ENCODE data around the gene IFIH1. TPM values are rescaled to one million over a fixed set of nuclear protein-coding genes. Genes with fewer than 3 reads are reported as not detected.

The IFIH1 gene
- total and polyA plus RNA-seq, 2 donors (not counting 1 experiment from before 2014, with no cell fraction given): 29.5 to 54.8 TPM

GRCh38 chr2:162293122-162293786 lies 25.2 kb downstream of the IFIH1 start:
- WGBS (ENCODE audit: insufficient coverage): 100% methylated on average over 1 of the region's 2 CpGs
- H3K9me3 ChIP-seq (ENCODE audit: control extremely low read depth in 1 of 3, control insufficient read depth in 2 of 3, insufficient read depth in 1 of 3, low read length in 2 of 3): no peaks in the 10 kb centered on the region
- H2AFZ ChIP-seq (ENCODE audit: insufficient read depth, low read depth, low read length, poor library complexity, severe bottlenecking): no peak overlapping the region
- peaks cover 2% of the 10 kb centered on the region for H3K4me1 Mint-ChIP-seq
- ATAC-seq (ENCODE audit: low read depth) (no peak), DNase-seq (no peak)
- intact Hi-C loops (cut with micrococcal nuclease): no loop called here
- no peaks in the 10 kb centered on the region for H4K20me1 ChIP-seq (ENCODE audit: control insufficient read depth, insufficient read depth, low read length, poor library complexity, severe bottlenecking)
- peaks cover 8 to 17% of the 10 kb centered on the region in 2 experiments for H3K36me3 ChIP-seq (replicated peaks in 1 of 2; ENCODE audit: control extremely low read depth in 1 of 2, control insufficient read depth in 1 of 2, extremely low read depth in 1 of 2, insufficient read depth in 2 of 2, low read length in 1 of 2)
- H3K4me1 ChIP-seq (ENCODE audit: control insufficient read depth in 2 of 2, insufficient read depth in 2 of 2, low read length in 2 of 2): no peaks in the 10 kb centered on the region
- ChIA-PET POLR2A (no interaction called here), CTCF (interaction anchor here (1.2 to 1.3 kb wide), 2 partner anchors 8 to 10 kb away, joined by 3 to 7 read pairs; no protein-coding TSS in a partner anchor)
- no peaks in the 10 kb centered on the region for H3K79me2 ChIP-seq (ENCODE audit: control insufficient read depth, insufficient read depth, low read length)
- H3K4me2 ChIP-seq (replicated peaks; ENCODE audit: low read depth, low read length, poor library complexity, severe bottlenecking): no peak overlapping the region
- H3K9ac ChIP-seq (ENCODE audit: low read length): no peak overlapping the region
- no peaks in the 10 kb centered on the region for H3K27me3 ChIP-seq (replicated peaks in 1 of 4; ENCODE audit: control extremely low read depth in 1 of 4, control insufficient read depth in 3 of 4, insufficient read depth in 4 of 4, low read length in 3 of 4)
- no peak overlapping the region for H3K27ac ChIP-seq (ENCODE audit: low read length in 2 of 2)
- no peaks in the 10 kb centered on the region for H3K9me3 Mint-ChIP-seq (ENCODE audit: insufficient read depth)
- H3K4me3 Mint-ChIP-seq: no peak overlapping the region
- no peak overlapping the region for H3K4me3 ChIP-seq (ENCODE audit: control extremely low read depth in 1 of 5, extremely low read depth in 1 of 5, insufficient read depth in 1 of 5, low read depth in 2 of 5, low read length in 4 of 5)
- H3K27ac Mint-ChIP-seq: no peak overlapping the region
- no peak for TF ChIP-seq EZH2 (IDR thresholded peaks at IDR 0.05; ENCODE audit: borderline replicate concordance, insufficient read depth, low read depth, low read length, poor library complexity, severe bottlenecking)
- no peak for TF ChIP-seq CTCF (IDR thresholded peaks at IDR 0.05)
- H3K27me3 Mint-ChIP-seq: no peaks in the 10 kb centered on the region

GRCh38 chr2:162291748-162292147 lies 26.7 kb downstream of the IFIH1 start:
- Histone ChIP-seq H3K27me3 (replicated peaks in 1 of 4; ENCODE audit: control extremely low read depth in 1 of 4, control insufficient read depth in 3 of 4, insufficient read depth in 4 of 4, low read length in 3 of 4) (no peaks in the 10 kb centered on the region), H3K4me2 (replicated peaks; ENCODE audit: low read depth, low read length, poor library complexity, severe bottlenecking) (no peak overlapping the region), H3K9me3 (ENCODE audit: control extremely low read depth in 1 of 3, control insufficient read depth in 2 of 3, insufficient read depth in 1 of 3, low read length in 2 of 3) (no peaks in the 10 kb centered on the region), H4K20me1 (ENCODE audit: control insufficient read depth, insufficient read depth, low read length, poor library complexity, severe bottlenecking) (no peaks in the 10 kb centered on the region), H3K27ac (ENCODE audit: low read length in 2 of 2) (no peak overlapping the region), H3K4me1 (ENCODE audit: control insufficient read depth in 2 of 2, insufficient read depth in 2 of 2, low read length in 2 of 2) (no peaks in the 10 kb centered on the region), H3K36me3 (replicated peaks in 1 of 2; ENCODE audit: control extremely low read depth in 1 of 2, control insufficient read depth in 1 of 2, extremely low read depth in 1 of 2, insufficient read depth in 2 of 2, low read length in 1 of 2) (peaks cover 10 to 28% of the 10 kb centered on the region in 2 experiments), H3K9ac (ENCODE audit: low read length) (no peak overlapping the region), H2AFZ (ENCODE audit: insufficient read depth, low read depth, low read length, poor library complexity, severe bottlenecking) (no peak overlapping the region), H3K79me2 (ENCODE audit: control insufficient read depth, insufficient read depth, low read length) (peaks cover 3% of the 10 kb centered on the region), H3K4me3 (ENCODE audit: control extremely low read depth in 1 of 5, extremely low read depth in 1 of 5, insufficient read depth in 1 of 5, low read depth in 2 of 5, low read length in 4 of 5) (no peak overlapping the region)
- no peak for ATAC-seq (ENCODE audit: low read depth)
- H3K27me3 Mint-ChIP-seq: no peaks in the 10 kb centered on the region
- no peak overlapping the region for H3K4me3 Mint-ChIP-seq
- no peaks in the 10 kb centered on the region for H3K4me1 Mint-ChIP-seq
- intact Hi-C loops (cut with micrococcal nuclease): no loop called here
- no CpG with 5 or more reads among the region's 3 CpGs for WGBS (ENCODE audit: insufficient coverage)
- ChIA-PET POLR2A (no interaction called here), CTCF (interaction anchor here (0.6 to 1.3 kb wide), 2 partner anchors 9 to 266 kb away, joined by 3 to 7 read pairs; no protein-coding TSS in a partner anchor)
- TF ChIP-seq EZH2 (IDR thresholded peaks at IDR 0.05; ENCODE audit: borderline replicate concordance, insufficient read depth, low read depth, low read length, poor library complexity, severe bottlenecking) (no peak), CTCF (IDR thresholded peaks at IDR 0.05) (no peak)
- DNase-seq: no peak
- H3K27ac Mint-ChIP-seq: no peak overlapping the region
- no peaks in the 10 kb centered on the region for H3K9me3 Mint-ChIP-seq (ENCODE audit: insufficient read depth)

All from B cell (primary cell).